PC-3 (cell line): ENCODE data around the gene ARF1.

Source experiments
- CTCF ChIP-seq: fragments of 300-600 bp; sonication (generic); conservative IDR thresholded peaks from 2 replicates; pipeline ENCODE4 v1.5.1; 2017; ENCODE audit warnings: antibody characterized with exemption, low read depth, mild to moderate bottlenecking, low read length
- EZH2 ChIP-seq: fragments of 300-600 bp; sonication (generic); IDR thresholded peaks from one replicate; pipeline ENCODE4 v1.6.1; 2017; ENCODE audit warnings: antibody characterized with exemption, mild to moderate bottlenecking, low read length; ENCODE audit not compliant: unreplicated experiment
- EZH2phosphoT487 ChIP-seq: fragments of 300-600 bp; sonication (generic); IDR thresholded peaks from 2 replicates; pipeline ENCODE4 v1.6.1; 2018; ENCODE audit warnings: mild to moderate bottlenecking, antibody characterized with exemption, low read length, borderline replicate concordance

DNA sequence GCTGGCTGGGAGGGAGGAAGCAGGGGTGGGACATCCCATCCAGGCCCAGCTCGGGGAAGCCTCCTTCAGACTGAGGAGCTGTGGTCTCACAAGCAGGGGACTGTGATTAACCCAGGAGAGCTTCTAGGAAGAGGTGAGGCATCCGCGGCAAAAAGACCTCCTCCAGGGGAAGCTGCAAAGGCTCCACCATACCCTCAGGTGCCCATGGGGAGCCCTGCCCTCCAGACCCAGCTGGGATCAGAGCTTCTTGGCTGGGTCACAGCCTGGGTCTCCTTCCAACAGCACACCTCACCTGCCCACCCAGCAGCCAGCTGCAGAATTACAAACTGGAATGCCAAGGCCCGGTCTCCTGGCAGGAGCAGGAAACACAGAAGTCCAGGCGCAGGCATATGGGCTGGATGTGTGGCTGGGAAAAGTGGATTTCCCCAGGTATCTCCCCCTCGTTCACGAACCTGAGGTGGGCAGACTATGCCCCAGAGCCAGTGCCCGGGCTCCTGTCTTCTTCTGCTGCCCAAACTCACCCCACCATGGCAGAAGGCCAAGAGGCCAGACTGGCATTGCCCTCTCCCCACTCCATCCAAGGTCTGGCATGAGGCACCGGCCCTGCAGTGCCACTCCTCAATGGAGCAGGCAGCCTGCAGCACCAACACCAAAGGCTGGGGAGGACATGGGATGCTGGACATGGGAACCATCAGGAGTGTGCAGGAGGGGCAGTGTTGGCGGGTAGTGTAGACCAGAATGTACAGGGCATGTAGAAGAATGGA is 15.4 kb upstream of the ARF1 start:
- TF ChIP-seq CTCF (no peak), EZH2 (no peak), EZH2phosphoT487 (no peak)
